ENCODE results near the gene ZNF701. TPM values are rescaled to one million over a fixed set of nuclear protein-coding genes. Genes with fewer than 3 reads are reported as not detected.
"Not testable (repeated sequence)": the region's sequence is repeated elsewhere in the genome, so short reads cannot be mapped to it uniquely, and the experiment has no call there.

The ZNF701 gene
- total RNA-seq, 4 donors from 2014 or later: 4.0 to 6.2 (median 4.8) TPM

DNA sequence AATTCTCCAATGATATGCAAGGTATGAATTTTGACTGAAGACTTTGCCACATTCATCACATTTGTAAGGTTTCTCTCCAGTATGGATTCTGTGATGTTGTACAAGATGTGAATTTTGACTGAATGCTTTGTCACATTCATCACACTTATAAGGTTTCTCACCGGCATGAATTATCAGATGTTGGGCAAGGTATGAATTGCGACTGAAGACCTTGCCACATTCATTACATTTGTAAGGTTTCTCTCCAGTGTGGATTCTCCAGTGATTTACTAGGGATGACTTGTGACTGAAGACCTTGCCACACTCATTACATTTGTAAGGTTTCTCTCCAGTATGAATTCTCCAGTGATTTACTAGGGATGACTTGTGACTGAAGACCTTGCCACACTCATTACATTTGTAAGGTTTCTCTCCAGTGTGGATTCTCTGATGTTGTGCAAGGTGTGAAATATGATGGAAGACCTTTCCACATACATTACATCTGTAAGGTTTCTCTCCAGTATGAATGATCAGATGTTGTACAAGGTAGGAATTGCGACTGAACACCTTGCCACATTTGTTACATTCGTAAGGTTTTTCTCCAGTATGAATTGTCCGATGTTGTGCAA is 43.3 kb downstream of the ZNF701 start:
- no peak overlapping the region for H3K4me3 ChIP-seq
- H3K9me3 ChIP-seq: peaks cover 0 to 11% (median 5%) of the 10 kb centered on the region in 3 donors
- no peak overlapping the region for H3K27ac ChIP-seq
- no peak for TF ChIP-seq POLR2A (IDR thresholded peaks at IDR 0.05)
- TF ChIP-seq, protein P1, sequence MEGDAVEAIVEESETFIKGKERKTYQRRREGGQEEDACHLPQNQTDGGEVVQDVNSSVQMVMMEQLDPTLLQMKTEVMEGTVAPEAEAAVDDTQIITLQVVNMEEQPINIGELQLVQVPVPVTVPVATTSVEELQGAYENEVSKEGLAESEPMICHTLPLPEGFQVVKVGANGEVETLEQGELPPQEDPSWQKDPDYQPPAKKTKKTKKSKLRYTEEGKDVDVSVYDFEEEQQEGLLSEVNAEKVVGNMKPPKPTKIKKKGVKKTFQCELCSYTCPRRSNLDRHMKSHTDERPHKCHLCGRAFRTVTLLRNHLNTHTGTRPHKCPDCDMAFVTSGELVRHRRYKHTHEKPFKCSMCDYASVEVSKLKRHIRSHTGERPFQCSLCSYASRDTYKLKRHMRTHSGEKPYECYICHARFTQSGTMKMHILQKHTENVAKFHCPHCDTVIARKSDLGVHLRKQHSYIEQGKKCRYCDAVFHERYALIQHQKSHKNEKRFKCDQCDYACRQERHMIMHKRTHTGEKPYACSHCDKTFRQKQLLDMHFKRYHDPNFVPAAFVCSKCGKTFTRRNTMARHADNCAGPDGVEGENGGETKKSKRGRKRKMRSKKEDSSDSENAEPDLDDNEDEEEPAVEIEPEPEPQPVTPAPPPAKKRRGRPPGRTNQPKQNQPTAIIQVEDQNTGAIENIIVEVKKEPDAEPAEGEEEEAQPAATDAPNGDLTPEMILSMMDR (IDR thresholded peaks at IDR 0.05 in 4 of 5, conservative IDR thresholded peaks at IDR 0.05 in 1 of 5): no peak
- H3K4me1 ChIP-seq: no peaks in the 10 kb centered on the region
- ATAC-seq (no peak), DNase-seq (no peak)
- H3K27me3 ChIP-seq: no peaks in the 10 kb centered on the region
- peaks cover 0 to 23% of the 10 kb centered on the region in 2 donors for H3K36me3 ChIP-seq
- intact Hi-C loops (cut with DNase I; ENCODE audit: low total_unique reads) (no loop called here), in situ Hi-C loops (cut with MboI; ENCODE audit: low sequenced_read_pairs in 4 of 4) (no loop called here)

- Histone ChIP-seq H3K4me1 (no peaks in the 10 kb centered on the region), H3K4me3 (no peak overlapping the region), H3K27ac (no peak overlapping the region), H3K27me3 (no peaks in the 10 kb centered on the region), H3K36me3 (no peaks in the 10 kb centered on the region), H3K9me3 (no peaks in the 10 kb centered on the region)
- intact Hi-C loops (cut with DNase I; ENCODE audit: low total_unique reads): no loop called here
- DNase-seq: no peak
- TF ChIP-seq, protein P1 (IDR thresholded peaks at IDR 0.05 in 4 of 5, conservative IDR thresholded peaks at IDR 0.05 in 1 of 5): no peak
- TF ChIP-seq POLR2A (IDR thresholded peaks at IDR 0.05): no peak
- in situ Hi-C loops (cut with MboI; ENCODE audit: low sequenced_read_pairs in 4 of 4): no loop called here
- ATAC-seq: no peak
These were observed 51.3 kb downstream of the ZNF701 start for GRCh38 chr19:52621376-52621775.

DNA sequence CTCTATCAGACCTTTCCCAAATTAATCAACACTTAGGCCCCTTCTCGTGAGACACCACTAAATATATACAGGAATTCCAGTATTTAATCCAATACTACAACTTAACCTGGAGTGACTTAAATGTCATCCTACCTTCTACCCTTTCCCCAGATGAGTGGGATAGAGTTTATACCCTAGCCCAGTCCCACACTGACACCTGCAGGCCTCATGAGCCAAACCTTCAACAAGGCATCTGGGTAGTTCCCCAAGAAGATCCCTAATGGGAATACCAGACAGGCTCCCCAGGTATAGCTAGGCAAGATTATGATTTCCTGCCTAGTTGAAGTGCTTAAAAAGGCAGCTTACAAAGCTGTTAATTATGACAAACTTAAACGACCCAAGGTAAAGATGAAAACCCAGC is 52.2 kb downstream of the ZNF701 start:
- in situ Hi-C loops (cut with MboI; ENCODE audit: low sequenced_read_pairs in 4 of 4) (no loop called here), intact Hi-C loops (cut with DNase I; ENCODE audit: low total_unique reads) (no loop called here)
- H3K36me3 ChIP-seq: no peaks in the 10 kb centered on the region
- no peak for DNase-seq
- TF ChIP-seq, protein P1 (IDR thresholded peaks at IDR 0.05 in 4 of 5, conservative IDR thresholded peaks at IDR 0.05 in 1 of 5): no peak
- no peak for TF ChIP-seq POLR2A (IDR thresholded peaks at IDR 0.05)
- H3K4me1 ChIP-seq: no peaks in the 10 kb centered on the region
- no peak for ATAC-seq
- no peak overlapping the region for H3K4me3 ChIP-seq
- no peaks in the 10 kb centered on the region for H3K27me3 ChIP-seq
- no peaks in the 10 kb centered on the region for H3K9me3 ChIP-seq
- no peak overlapping the region for H3K27ac ChIP-seq

GRCh38 chr19:52626915-52627314 is 56.8 kb downstream of the ZNF701 start:
- no peaks in the 10 kb centered on the region for H3K36me3 ChIP-seq
- ATAC-seq: no peak

DNA sequence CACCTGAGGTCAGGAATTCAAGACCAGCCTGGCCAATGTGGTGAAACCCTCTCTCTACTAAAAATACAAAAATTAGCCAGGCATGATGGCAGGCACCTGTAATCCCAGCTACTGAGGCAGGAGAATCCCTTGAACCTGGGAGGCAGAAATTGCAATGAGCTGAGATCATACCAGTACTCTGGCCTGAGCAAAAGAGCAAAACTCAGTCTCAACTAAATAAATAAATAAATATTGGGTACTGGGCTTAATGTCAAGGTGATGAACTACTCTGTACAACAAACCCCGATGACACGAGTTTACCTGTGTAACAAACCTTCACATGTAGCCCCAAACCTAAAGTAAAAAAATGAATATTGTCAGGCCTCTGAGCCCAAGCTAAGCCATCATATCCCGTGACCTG is 57.4 kb downstream of the ZNF701 start:
- H3K4me3 ChIP-seq; H3K4me1 ChIP-seq; H3K27ac ChIP-seq; H3K9me3 ChIP-seq; ATAC-seq; DNase-seq; H3K27me3 ChIP-seq; H3K36me3 ChIP-seq; intact Hi-C loops (cut with DNase I; ENCODE audit: low total_unique reads); in situ Hi-C loops (cut with MboI; ENCODE audit: low sequenced_read_pairs in 4 of 4): not testable (repeated sequence)

More at GRCh38 chr19:52626915-52627314, 56.8 kb downstream of the ZNF701 start:
- Histone ChIP-seq H3K4me3 (no peak overlapping the region), H3K27ac (no peak overlapping the region), H3K9me3 (no peaks in the 10 kb centered on the region), H3K4me1 (no peaks in the 10 kb centered on the region), H3K27me3 (no peaks in the 10 kb centered on the region)
- intact Hi-C loops (cut with DNase I; ENCODE audit: low total_unique reads) (no loop called here), in situ Hi-C loops (cut with MboI; ENCODE audit: low sequenced_read_pairs in 4 of 4) (no loop called here)
- no peak for DNase-seq
- TF ChIP-seq, protein P1 (IDR thresholded peaks at IDR 0.05 in 4 of 5, conservative IDR thresholded peaks at IDR 0.05 in 1 of 5): no peak
- no peak for TF ChIP-seq POLR2A (IDR thresholded peaks at IDR 0.05)

Data from gastrocnemius medialis (tissue), 4 donors.